HG03571 (cell line): ENCODE data around the gene PTH1R.

ENCODE experiments used
- ATAC-seq: cut with Tn5 transposase; IDR thresholded peaks from one replicate; pipeline ENCODE4 v1.9.1; 2021; ENCODE audit not compliant: unreplicated experiment

Gene PTH1R

GRCh38 chr3:46927718-46928073 is 50.2 kb downstream of the PTH1R start:
- ATAC-seq = no peak

- ATAC-seq = no peak
These were observed 50.8 kb downstream of the PTH1R start for GRCh38 chr3:46928282-46928681.

- ATAC-seq = no peak
These were observed 51.8 kb downstream of the PTH1R start for GRCh38 chr3:46929324-46929723.

GRCh38 chr3:46930166-46930944 is 52.8 kb downstream of the PTH1R start:
- ATAC-seq = no peak

DNA sequence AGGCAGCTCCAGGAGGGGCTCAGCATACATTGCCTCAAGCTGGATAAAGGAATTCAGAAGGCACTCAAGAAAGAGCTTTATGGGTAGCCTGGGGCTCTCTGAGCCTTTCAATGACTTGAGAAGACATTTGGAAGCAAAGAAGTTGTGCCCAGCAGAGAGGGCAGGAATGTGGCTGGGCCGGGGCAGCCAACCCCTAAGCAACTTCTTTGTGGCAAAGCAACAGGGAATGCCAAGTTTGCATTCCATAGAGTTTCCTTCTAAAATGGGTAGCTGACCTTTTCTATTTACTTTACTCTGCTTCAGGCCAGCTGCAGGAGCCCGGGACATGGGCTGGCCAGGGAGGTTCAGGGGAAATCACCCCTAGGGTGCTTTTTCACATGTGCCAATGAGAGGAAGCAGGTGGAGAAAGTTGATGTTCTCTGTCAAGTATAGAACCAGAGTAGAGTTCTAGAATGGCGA is 53.5 kb downstream of the PTH1R start:
- ATAC-seq = no peak

- ATAC-seq = no peak
These were observed 54.3 kb downstream of the PTH1R start for GRCh38 chr3:46931631-46932331.

GRCh38 chr3:46932455-46933225 is 55.1 kb downstream of the PTH1R start:
- ATAC-seq = no peak

GRCh38 chr3:46933261-46933660 is 55.7 kb downstream of the PTH1R start:
- ATAC-seq = no peak

- ATAC-seq = no peak
These were observed 56.6 kb downstream of the PTH1R start for GRCh38 chr3:46934072-46934471.

- ATAC-seq = no peak
These were observed 57.1 kb downstream of the PTH1R start for GRCh38 chr3:46934498-46935167.

DNA sequence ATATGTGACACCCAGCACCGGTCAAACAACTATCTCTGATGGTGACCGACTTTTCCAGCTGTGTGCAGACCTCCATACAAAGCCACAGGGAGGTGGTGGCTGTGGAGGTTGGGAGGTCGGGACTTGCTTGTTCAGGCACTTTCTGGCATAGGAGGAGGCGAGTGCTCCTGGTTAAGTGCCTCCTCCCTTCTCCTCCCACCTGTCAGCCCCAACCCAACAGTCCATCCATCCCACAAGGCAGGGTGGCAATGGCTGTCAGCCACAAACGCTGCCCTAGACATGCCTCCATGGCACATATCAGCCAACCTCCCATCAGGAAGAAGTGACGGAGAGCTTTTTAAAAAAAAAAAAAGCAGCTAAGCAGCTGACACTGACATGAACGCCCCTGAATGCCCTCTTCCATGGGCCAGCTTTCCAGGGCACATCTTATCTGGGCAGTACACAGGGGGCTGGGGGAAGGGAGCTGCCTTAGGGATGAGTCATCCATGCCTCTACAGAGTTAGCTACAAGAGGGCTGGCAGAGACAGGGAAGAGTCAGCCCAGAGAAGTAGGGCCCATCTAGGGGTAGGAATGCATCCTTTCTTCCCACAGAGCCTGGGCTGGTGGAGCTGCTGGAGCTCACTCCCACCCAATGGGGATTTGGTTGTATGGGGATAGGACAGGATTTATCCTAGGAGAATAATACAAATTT is 57.8 kb downstream of the PTH1R start:
- ATAC-seq = no peak

DNA sequence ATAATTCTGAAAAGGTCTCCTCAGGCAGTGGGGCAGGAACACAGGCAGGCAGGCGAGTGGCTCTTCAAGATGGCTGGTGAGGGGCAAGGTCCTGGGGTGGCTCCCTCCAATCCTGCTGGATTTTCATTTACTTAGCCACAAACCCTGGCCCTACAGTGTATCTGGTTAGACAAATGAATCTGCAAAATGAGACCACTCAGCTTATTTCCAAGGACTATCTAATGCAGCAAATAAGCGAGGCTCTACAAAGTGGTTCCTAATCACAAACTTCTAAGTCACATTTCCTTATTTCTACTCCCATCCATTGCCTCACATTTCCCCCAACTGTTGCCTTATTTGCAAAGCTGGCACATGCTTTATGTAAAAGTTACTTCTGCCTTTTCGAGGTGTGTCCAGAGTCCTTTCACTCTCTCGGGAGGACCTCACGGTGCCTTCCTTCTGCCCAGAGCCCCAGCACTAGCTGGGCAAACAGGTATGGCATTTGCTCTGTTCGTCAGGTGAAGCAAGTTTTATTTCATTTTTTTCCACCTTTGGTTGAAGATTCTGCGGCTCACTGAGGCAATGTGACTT is 58.6 kb downstream of the PTH1R start:
- no peak for ATAC-seq

DNA sequence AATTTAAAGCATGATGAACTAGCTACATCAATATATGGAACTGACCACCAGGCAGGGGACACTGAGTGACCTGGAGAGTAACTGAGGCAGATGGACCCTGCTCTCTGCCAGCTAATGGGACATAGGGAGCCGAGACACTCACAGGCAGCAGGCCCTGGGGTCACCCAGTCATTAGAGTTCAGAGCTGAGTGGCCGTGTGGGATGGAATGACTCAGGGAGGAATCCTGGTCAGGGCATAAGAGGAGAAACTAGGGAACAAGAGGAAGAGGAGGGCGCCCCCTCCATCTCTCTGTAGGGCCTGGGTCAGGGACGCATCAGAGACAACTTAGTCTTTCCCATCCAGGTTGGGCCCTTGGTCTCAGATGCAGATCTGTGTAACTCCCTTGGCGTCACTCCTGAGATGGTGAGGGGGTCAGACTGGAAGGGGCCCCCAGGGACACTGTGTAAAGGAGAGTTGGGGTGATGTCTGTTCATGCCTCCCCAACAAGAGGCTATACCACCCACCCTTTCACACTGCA is 59.3 kb downstream of the PTH1R start:
- ATAC-seq = no peak

DNA sequence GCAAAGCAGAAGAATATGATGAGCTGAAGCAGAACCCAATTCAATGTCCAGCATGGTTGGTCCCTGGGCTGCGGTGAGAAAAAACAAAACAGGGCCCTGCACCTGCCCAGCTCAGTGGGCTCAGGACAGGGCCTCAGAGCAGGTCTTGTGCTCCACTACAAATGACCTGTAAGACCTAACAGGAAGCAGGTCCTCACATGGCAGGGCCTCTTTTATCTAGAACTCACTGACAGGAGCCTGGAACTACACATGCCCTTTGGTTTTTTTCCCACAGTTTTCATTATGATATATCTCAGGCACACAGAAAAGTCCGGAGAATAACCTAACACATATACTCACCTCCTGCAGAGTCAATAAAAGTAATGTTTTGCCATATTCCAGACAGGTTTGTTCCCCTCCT is 60.6 kb downstream of the PTH1R start:
- ATAC-seq = no peak

GRCh38 chr3:46939578-46940445 is 62.3 kb downstream of the PTH1R start:
- no peak for ATAC-seq

GRCh38 chr3:46942076-46942475 is 64.6 kb downstream of the PTH1R start:
- no peak for ATAC-seq

DNA sequence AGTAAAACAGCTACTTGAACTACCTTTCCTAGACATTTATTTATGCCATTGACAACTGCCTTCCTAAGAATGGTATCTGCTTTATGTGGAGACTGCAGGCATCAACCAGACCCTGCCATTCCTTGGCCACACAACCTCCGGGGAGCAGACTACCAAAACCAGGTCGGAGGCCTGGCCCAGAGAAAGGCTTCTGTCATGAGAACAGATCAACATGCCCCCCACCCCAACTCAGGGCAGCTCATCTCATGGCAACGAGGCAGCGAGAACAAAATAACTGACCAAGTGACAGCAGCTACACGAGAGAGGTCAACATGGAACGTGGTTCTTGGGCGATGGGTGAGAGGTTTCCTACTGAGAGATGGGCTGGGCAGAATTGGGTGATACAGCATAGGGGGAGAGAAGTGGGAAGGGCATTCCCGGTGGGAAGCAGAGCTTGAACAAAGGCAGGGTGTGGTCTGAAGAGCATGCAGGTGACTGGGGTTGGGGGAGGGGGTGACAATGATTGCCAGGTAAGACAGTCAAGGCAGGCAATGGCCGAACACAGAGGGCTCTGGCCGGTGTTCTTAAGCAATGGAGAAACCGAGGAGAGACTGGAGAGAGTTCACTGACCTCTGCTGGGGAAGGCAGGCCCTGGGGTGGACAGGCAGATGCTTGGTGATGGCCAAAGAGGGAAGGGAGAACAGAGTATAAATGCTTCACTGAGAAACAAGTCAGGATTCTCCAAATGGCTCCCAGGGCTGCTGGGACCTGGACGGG is 65.1 kb downstream of the PTH1R start:
- no peak for ATAC-seq
